ENCODE results near the gene DEDD2.
A peak's percentile ranks its signal among the peaks of the same experiment; 100 is the strongest.

Gene DEDD2

DNA sequence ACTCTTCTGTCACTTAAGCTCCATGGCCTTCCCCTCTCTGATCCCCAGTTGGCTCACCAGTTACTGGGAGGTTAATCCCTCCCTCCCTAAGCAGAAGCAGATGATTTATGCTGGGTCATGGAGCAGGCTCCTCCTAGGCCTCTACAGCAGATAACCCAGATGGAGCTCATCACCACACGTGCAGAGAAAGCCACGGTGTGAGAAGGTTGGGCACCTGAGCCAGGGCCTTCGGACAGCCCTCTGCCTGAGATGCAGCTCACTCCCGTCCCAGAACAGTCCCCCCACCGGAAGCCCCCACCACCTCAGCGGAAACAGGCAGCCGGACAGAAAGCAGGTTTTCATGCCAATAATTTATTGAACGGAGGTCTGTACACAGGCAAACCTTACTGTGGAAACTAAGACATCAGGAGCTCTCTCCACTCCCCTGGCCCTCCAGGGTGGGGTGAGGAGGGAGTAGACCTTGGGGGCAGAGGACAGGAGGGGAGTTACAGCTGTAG, 12.4 kb upstream of the DEDD2 start:
- no peaks in the 10 kb centered on the region for H3K4me1 ChIP-seq (ENCODE audit: insufficient read depth, low read length, poor library complexity, severe bottlenecking)

DNA sequence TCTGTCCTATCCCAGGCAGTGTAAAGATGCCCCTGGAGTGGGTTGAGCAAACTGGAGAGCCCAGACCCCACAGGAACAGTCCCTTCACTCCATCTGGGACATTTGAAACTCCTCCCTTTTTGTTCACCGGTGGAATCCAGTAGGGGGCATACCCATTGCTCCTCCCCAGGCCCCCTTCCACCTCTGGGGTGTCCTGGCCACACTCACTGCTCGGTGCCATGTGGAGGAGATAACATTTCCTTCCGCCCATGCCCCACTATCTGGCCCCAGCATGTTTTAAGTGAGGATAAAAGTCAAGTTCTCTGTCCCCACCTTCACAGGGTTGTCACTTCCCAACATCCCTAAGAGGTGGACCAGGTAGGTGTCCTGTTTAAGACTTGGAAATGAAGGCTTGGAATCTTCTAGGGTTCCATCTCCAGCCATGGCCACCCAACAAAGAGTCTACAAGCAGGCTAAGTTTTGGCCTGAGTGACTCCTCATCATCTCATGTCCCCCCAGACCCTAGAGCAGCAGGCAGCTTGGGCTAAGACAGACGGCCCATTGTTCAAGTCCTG, 11.9 kb upstream of the DEDD2 start:
- no peaks in the 10 kb centered on the region for H3F3A ChIP-seq (ENCODE audit: low read depth)
- peaks cover 74% of the 10 kb centered on the region; the same call in 1 of the 2 replicates for H3K36me3 ChIP-seq (ENCODE audit: insufficient read depth, low read length)
- H3K9ac ChIP-seq (ENCODE audit: low read depth, low read length, poor library complexity, severe bottlenecking), result no peak overlapping the region
- H2AFZ ChIP-seq (ENCODE audit: low read length), result no peak overlapping the region
- TF ChIP-seq EZH2phosphoT487 (IDR thresholded peaks at IDR 0.05; ENCODE audit: borderline replicate concordance), result no peak
- TF ChIP-seq, protein P1, sequence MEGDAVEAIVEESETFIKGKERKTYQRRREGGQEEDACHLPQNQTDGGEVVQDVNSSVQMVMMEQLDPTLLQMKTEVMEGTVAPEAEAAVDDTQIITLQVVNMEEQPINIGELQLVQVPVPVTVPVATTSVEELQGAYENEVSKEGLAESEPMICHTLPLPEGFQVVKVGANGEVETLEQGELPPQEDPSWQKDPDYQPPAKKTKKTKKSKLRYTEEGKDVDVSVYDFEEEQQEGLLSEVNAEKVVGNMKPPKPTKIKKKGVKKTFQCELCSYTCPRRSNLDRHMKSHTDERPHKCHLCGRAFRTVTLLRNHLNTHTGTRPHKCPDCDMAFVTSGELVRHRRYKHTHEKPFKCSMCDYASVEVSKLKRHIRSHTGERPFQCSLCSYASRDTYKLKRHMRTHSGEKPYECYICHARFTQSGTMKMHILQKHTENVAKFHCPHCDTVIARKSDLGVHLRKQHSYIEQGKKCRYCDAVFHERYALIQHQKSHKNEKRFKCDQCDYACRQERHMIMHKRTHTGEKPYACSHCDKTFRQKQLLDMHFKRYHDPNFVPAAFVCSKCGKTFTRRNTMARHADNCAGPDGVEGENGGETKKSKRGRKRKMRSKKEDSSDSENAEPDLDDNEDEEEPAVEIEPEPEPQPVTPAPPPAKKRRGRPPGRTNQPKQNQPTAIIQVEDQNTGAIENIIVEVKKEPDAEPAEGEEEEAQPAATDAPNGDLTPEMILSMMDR (conservative IDR thresholded peaks at IDR 0.05; ENCODE audit: low read length), result peak; percentile 33; the same call in 1 of the 2 replicates
- H3K9me3 ChIP-seq (ENCODE audit: insufficient read depth, low read depth, low read length), result no peaks in the 10 kb centered on the region
- H3K4me2 ChIP-seq (ENCODE audit: low read depth, low read length, poor library complexity, severe bottlenecking), result no peak overlapping the region
- H4K20me1 ChIP-seq (ENCODE audit: insufficient read depth, low read length, poor library complexity, severe bottlenecking), result peaks cover 13% of the 10 kb centered on the region
- no peak overlapping the region for H3K4me3 ChIP-seq (ENCODE audit: low read length, poor library complexity, severe bottlenecking)
- no peaks in the 10 kb centered on the region for H3K4me1 ChIP-seq (ENCODE audit: insufficient read depth, low read length, poor library complexity, severe bottlenecking)
- H3K79me2 ChIP-seq (ENCODE audit: insufficient read depth, low read length), result no peaks in the 10 kb centered on the region
- H3K9me2 ChIP-seq (replicated peaks; ENCODE audit: low read depth, low read length), result no peaks in the 10 kb centered on the region
- no peaks in the 10 kb centered on the region for H3K27me3 ChIP-seq (ENCODE audit: insufficient read depth, low read length, poor library complexity, severe bottlenecking)

More for the DNA sequence above, 12.4 kb upstream of the DEDD2 start:
- H3F3A ChIP-seq (ENCODE audit: low read depth), result no peaks in the 10 kb centered on the region
- no peak overlapping the region for H2AFZ ChIP-seq (ENCODE audit: low read length)
- TF ChIP-seq EZH2phosphoT487 (IDR thresholded peaks at IDR 0.05; ENCODE audit: borderline replicate concordance), result no peak
- TF ChIP-seq, protein P1 (conservative IDR thresholded peaks at IDR 0.05; ENCODE audit: low read length), result no peak
- no peaks in the 10 kb centered on the region for H3K27me3 ChIP-seq (ENCODE audit: insufficient read depth, low read length, poor library complexity, severe bottlenecking)
- no peak overlapping the region for H3K4me3 ChIP-seq (ENCODE audit: low read length, poor library complexity, severe bottlenecking)
- H3K79me2 ChIP-seq (ENCODE audit: insufficient read depth, low read length), result 0 out of 2 replicates have a peak, but pooled peaks cover 3% of the 10 kb centered on the region
- no peak overlapping the region for H3K4me2 ChIP-seq (ENCODE audit: low read depth, low read length, poor library complexity, severe bottlenecking)
- no peak overlapping the region for H3K9ac ChIP-seq (ENCODE audit: low read depth, low read length, poor library complexity, severe bottlenecking)
- no peaks in the 10 kb centered on the region for H3K9me3 ChIP-seq (ENCODE audit: insufficient read depth, low read depth, low read length)
- peaks cover 13% of the 10 kb centered on the region for H4K20me1 ChIP-seq (ENCODE audit: insufficient read depth, low read length, poor library complexity, severe bottlenecking)
- H3K9me2 ChIP-seq (replicated peaks; ENCODE audit: low read depth, low read length), result no peaks in the 10 kb centered on the region
- H3K36me3 ChIP-seq (ENCODE audit: insufficient read depth, low read length), result peaks cover 72% of the 10 kb centered on the region; the same call in 1 of the 2 replicates

DNA sequence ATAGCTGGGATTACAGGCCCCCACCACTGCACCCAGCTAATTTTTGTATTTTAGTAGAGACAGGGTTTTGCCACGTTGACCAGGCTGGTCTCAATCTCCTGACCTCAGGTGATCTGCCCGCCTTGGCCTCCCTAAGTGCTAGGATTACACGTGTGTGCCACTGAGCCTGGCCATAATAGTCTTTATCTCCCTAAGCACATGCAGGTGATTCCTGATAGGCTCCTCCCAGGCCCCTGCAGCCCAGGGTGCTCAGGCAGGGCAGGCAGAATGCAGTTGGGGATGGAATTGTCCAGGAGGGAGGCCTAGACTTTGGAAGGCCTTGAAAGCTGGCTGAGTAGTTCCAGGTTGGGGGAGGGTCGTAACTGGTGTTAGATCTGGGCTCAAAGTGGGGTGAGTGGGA, 11.2 kb upstream of the DEDD2 start:
- no peaks in the 10 kb centered on the region for H3F3A ChIP-seq (ENCODE audit: low read depth)
- H3K36me3 ChIP-seq (ENCODE audit: insufficient read depth, low read length), result peaks cover 70% of the 10 kb centered on the region; the same call in 1 of the 2 replicates
- H2AFZ ChIP-seq (ENCODE audit: low read length), result no peak overlapping the region
- H3K79me2 ChIP-seq (ENCODE audit: insufficient read depth, low read length), result no peaks in the 10 kb centered on the region
- no peaks in the 10 kb centered on the region for H3K9me3 ChIP-seq (ENCODE audit: insufficient read depth, low read depth, low read length)
- H3K27me3 ChIP-seq (ENCODE audit: insufficient read depth, low read length, poor library complexity, severe bottlenecking), result no peaks in the 10 kb centered on the region
- H3K4me2 ChIP-seq (ENCODE audit: low read depth, low read length, poor library complexity, severe bottlenecking), result no peak overlapping the region
- no peaks in the 10 kb centered on the region for H3K4me1 ChIP-seq (ENCODE audit: insufficient read depth, low read length, poor library complexity, severe bottlenecking)
- TF ChIP-seq, protein P1 (conservative IDR thresholded peaks at IDR 0.05; ENCODE audit: low read length), result no peak
- no peak for TF ChIP-seq EZH2phosphoT487 (IDR thresholded peaks at IDR 0.05; ENCODE audit: borderline replicate concordance)
- H3K9ac ChIP-seq (ENCODE audit: low read depth, low read length, poor library complexity, severe bottlenecking), result no peak overlapping the region
- H3K4me3 ChIP-seq (ENCODE audit: low read length, poor library complexity, severe bottlenecking), result no peak overlapping the region
- H3K9me2 ChIP-seq (replicated peaks; ENCODE audit: low read depth, low read length), result no peaks in the 10 kb centered on the region
- H4K20me1 ChIP-seq (ENCODE audit: insufficient read depth, low read length, poor library complexity, severe bottlenecking), result peaks cover 11% of the 10 kb centered on the region

Measured in Loucy (cell line).